GM19239 (cell line): ENCODE data around the gene OPN1SW.

ENCODE experiments used
- DNase-seq: peaks from one replicate; pipeline ENCODE4 v3.0.0; 2011; ENCODE audit warnings: low spot score; ENCODE audit not compliant: insufficient read length
- FAIRE-seq: peaks from 2 replicates; lab custom pipeline; 2011; peaks lifted over from hg19 to GRCh38; lab: Jason Lieb, UNC

OPN1SW gene

DNA sequence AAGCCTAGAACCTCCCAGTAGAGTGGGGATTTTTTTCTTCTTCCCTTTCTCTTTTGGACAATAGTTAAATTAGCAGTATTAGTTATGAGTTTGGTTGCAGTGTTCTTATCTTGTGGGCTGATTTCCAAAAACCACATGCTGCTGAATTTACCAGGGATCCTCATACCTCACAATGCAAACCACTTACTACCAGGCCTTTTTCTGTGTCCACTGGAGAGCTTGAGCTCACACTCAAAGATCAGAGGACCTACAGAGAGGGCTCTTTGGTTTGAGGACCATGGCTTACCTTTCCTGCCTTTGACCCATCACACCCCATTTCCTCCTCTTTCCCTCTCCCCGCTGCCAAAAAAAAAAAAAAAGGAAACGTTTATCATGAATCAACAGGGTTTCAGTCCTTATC is 5.4 kb downstream of the OPN1SW start:
- no peak for FAIRE-seq
- no peak for DNase-seq

GRCh38 chr7:128767475-128768110 is 8.0 kb downstream of the OPN1SW start:
- FAIRE-seq (no peak), DNase-seq (no peak)

- DNase-seq (no peak), FAIRE-seq (no peak)
Measured at GRCh38 chr7:128763541-128763940, 12.1 kb downstream of the OPN1SW start.

GRCh38 chr7:128759242-128759641 is 16.4 kb downstream of the OPN1SW start:
- DNase-seq (no peak), FAIRE-seq (no peak)

DNA sequence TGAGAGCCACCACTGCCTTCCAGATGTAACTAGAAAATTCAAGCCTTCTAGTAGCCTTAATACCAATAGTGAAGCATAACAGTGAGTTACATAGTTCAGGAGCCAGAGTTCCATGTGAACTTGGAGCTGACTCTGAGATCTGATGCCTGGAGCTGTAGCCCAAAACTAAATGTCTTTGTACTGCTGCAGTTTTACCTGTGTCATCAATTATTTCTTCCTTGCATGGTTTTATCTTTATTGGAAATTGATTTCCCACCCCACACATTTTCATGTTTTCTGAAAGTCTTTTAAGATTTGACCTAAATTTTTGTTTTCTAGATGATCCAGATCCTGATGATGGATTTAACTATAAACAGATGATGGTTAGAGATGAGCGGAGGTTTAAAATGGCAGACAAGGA is 17.0 kb downstream of the OPN1SW start:
- DNase-seq (no peak), FAIRE-seq (no peak)

- FAIRE-seq (no peak), DNase-seq (no peak)
Measured at GRCh38 chr7:128757203-128757602, 18.4 kb downstream of the OPN1SW start.

DNA sequence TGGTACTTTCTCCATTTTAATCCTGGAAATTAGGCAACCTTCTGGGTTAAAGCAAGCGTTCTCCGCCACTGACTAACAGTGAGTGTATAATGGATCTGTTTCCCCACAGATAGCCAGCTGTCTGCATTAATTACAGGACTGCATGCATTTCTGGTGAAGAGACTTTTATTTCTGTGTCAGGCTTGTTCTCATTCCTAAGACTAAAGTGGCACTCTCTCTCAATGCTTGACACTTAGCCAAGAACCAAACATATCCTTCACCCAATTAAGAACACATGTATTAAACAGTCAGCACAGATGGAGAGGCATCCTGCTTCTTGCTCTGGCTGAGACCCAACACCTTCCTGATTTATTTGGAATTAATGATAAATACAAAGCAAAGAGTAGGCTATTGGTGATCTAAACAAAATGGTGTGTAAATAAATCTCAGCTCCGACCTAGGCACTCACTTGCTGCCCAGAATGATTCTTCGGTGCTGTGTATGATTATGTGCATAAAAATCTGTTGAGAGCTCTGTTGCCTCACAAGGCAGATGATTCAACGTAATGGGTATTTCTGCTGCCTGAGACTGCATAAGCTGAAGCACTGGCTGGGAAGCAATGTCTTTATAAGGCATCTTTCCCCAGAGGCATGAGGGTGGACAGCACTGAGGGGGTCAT is 19.6 kb downstream of the OPN1SW start:
- no peak for FAIRE-seq
- no peak for DNase-seq

- FAIRE-seq = no peak
- no peak for DNase-seq
Measured at GRCh38 chr7:128755075-128755818, 20.3 kb downstream of the OPN1SW start.

GRCh38 chr7:128752251-128752650 is 23.3 kb downstream of the OPN1SW start:
- FAIRE-seq (no peak), DNase-seq (no peak)

GRCh38 chr7:128747327-128748079 is 28.1 kb downstream of the OPN1SW start:
- no peak for FAIRE-seq
- DNase-seq = no peak

GRCh38 chr7:128745706-128746105 is 29.9 kb downstream of the OPN1SW start:
- no peak for FAIRE-seq
- DNase-seq = no peak

- FAIRE-seq (no peak), DNase-seq (no peak)
Measured at GRCh38 chr7:128744366-128744905, 31.2 kb downstream of the OPN1SW start.

DNA sequence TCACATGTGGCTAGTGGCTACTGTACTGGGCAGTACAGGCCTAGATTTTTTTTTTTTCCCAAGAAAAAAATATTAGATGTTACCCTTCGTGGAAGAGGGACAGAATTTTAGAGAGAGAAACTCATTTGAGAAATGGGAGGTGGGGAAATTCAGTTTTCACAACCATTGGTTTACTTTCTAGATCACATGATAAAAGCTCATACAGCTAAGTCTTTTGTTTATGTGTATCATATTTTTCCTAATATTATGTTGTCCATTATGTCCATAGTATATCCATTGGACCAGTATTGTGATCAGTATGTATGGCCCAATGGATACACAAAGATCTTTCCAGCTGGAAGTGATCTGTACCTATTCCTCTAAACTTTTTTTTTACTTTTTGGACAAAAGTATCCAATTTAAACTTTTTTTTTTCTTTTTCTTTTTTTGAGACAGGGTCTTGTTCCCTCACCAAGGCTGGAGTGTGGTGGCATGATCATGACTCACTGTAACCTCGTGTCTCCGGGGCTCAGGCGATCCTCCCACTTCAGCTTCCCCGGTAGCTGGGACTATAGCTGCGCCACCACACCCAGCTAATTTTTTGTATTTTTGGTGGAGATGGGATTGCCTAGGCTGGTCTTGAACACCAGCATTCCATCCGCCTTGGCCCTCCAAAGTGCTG is 32.4 kb downstream of the OPN1SW start:
- DNase-seq = no peak
- FAIRE-seq = no peak

DNA sequence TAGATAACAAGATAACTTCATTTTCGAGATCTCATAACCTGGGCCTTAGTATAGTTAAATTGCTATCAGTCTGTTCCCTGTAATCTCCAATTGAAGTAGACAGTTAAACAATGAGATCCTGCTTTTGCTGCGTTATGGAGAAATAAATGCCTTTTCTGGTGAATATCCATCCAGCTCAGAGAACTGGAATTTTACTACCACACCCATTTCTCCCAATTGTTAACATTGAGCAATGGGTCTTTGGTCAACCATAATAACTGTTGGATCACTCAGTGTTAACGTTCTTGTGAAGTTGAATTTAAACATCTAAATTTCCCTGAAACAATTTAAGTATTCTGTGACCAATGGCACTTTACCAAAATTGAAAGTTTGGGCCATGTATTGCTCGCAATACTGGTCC is 33.4 kb downstream of the OPN1SW start:
- FAIRE-seq (no peak), DNase-seq (no peak)

DNA sequence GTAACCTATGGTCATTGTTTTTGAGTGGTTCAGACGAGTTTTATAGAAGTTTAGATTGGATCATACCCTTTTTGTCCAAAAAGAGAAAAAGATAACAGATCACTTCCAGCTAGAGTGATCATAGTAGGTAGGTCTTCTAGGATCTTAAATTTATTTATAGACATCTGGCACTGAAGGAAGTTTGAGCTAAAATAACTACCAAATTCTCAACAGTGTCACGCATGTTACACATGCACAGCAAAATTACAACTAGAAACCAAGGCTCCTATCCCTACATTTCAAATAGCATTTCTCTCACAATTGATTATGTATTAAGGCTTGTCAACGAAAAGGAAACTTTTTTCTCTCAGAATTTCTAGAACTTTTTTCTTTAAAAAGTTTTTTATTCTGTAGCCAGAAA is 34.1 kb downstream of the OPN1SW start:
- FAIRE-seq = no peak
- no peak for DNase-seq

DNA sequence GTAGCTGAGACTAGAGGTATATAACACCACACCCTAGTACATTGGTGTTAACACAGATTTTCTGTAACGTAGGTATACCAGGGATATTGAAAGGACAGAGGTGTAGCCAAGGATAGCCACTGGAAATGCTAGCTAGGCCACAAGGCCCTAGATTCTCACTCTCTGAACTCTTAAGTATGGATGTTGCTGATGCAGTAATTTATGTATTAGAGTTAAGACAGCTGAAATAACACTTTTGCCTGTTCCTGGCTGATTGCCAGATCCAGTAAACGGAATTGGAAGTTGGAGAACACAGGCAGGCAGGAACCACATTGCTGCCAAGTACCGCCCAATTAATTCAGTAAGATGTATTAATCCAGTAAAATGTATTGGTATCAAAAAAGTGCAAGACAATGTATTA is 34.6 kb downstream of the OPN1SW start:
- FAIRE-seq (no peak), DNase-seq (no peak)

DNA sequence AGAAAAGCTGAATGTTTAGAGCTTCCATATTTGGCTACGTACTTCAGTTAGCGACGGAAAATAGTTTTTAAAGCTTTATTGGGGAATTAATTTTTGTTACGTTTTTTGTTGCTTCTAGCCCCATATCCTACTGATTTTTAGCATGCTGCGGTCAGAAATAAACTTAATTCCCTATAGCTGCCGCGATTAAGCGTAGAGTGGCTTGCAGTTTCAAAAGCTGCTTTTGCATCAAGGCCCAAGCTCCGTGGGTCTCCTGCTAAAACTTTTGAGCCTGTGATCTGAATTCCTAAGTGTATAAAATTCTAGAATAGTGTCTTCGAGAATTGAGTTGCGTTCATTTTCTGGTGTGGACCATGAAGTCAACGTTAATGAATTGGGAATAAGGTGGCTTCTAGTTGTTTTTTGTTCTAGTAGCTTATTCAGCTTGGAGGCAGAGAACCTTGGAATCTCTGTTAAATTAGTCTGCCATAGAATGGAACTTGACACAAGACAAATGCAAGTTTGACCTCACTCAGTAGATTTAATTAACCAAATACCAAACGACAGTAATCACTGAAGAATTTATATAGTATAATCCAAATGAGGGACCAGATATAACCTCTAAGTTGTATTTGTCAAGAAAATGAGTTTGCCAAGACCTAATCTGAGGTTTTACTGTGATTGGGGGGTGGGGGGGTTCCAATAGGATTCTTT is 35.5 kb downstream of the OPN1SW start:
- no peak for DNase-seq

GRCh38 chr7:128739048-128739962 is 36.3 kb downstream of the OPN1SW start, which contains the start of gene CALU:
Gene CALU, plus strand, starts transcription at chr7:128739359. Its CDS starts 9,225 bp downstream, at chr7:128748584.
- DNase-seq (peak; percentile 97), FAIRE-seq (peak; percentile 91)

More for the DNA sequence above, 35.5 kb downstream of the OPN1SW start:
- FAIRE-seq = no peak
